ENCODE results near the gene CLDN7.

DNA sequence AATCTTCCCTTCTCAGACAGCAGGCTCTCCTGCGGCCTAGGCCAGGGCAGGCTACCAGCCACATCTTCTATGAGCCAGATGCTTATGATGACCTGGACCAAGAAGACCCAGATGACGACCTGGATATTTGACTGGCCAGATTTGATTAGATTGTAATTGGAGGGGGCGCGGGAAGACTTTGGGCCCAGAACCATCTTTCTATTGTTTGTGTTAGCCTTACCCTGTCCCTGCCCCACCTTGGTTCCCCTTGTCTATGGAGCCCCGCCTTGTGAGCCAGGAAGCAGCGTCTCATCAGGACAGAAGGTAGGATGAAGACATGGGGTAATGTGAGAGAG is 2.8 kb downstream of the CLDN7 start:
- no peak for TF ChIP-seq FOXP2 (optimal IDR thresholded peaks at IDR 0.05; ENCODE audit: control extremely low read depth, extremely low read length, insufficient read depth)
- no peak for TF ChIP-seq POLR2AphosphoS5 (IDR thresholded peaks at IDR 0.05; ENCODE audit: borderline replicate concordance, low read depth, low read length)
